Erythroblast (primary cell): ENCODE data around the gene ANO10.

ENCODE experiments used
- GATA1 ChIP-seq: IDR thresholded peaks from 2 replicates; pipeline ENCODE4 v1.6.1; 2011; ENCODE audit warnings: low read depth, mild to moderate bottlenecking, control low read depth, low read length, moderate library complexity
- POLR2A ChIP-seq: IDR thresholded peaks from 2 replicates; pipeline ENCODE4 v1.6.1; 2011; ENCODE audit warnings: mild to moderate bottlenecking, low read length

DNA sequence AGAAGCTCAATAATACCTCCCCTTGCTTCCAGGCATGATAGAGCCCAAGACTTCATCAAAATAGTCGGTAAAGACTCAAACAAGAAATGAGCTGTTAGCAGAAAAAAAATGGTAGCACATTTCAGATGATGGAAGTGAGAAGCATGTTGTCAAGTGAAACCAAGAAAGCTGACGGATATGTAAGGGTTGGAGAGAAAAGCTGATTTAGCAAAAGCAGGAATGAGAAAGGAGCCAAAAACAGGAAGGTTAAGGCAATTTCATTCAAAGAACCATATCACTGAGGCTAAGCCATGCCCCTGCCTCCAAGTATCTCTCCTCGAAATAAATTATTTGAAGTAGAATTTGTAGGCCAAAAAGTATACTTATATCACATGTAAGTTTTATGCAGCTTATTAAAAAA, 88.8 kb downstream of the ANO10 start:
- no peak for TF ChIP-seq POLR2A
- TF ChIP-seq GATA1 = no peak
